ENCODE measurements around the gene PDPN.

The PDPN gene

GRCh38 chr1:13581446-13581845 is 2.2 kb upstream of the PDPN start:
- no peak for TF ChIP-seq USF1 (IDR thresholded peaks at IDR 0.05)
- no peak for TF ChIP-seq MAX (IDR thresholded peaks at IDR 0.05)
- no peak for TF ChIP-seq YY1 (IDR thresholded peaks at IDR 0.05; ENCODE audit: low read depth)
- no peak for TF ChIP-seq NFIC (IDR thresholded peaks at IDR 0.05)
- TF ChIP-seq TAF1 (IDR thresholded peaks at IDR 0.05; ENCODE audit: low read depth) = no peak
- no peak for TF ChIP-seq TCF12 (IDR thresholded peaks at IDR 0.05; ENCODE audit: low read depth)
- no peak for TF ChIP-seq CEBPB (IDR thresholded peaks at IDR 0.05)
- TF ChIP-seq CREB1 (IDR thresholded peaks at IDR 0.05; ENCODE audit: low read depth) = no peak
- no peak for TF ChIP-seq REST (IDR thresholded peaks at IDR 0.05; ENCODE audit: low read depth)
- TF ChIP-seq RAD21 (IDR thresholded peaks at IDR 0.05; ENCODE audit: low read depth) = no peak
- TF ChIP-seq FOXM1 (IDR thresholded peaks at IDR 0.05; ENCODE audit: borderline replicate concordance, low read depth) = no peak
- TF ChIP-seq EP300 (IDR thresholded peaks at IDR 0.05; ENCODE audit: borderline replicate concordance) = no peak
- TF ChIP-seq ZBTB7A (IDR thresholded peaks at IDR 0.05; ENCODE audit: low read depth) = no peak
- TF ChIP-seq TEAD4 (IDR thresholded peaks at IDR 0.05) = no peak
- TF ChIP-seq EGR1 (IDR thresholded peaks at IDR 0.05) = no peak

- TF ChIP-seq RAD21 (IDR thresholded peaks at IDR 0.05; ENCODE audit: low read depth) = no peak
These were observed 754 bp upstream of the PDPN start for GRCh38 chr1:13582713-13583443.

GRCh38 chr1:13583966-13584791 is 547 bp downstream of the PDPN start:
- TF ChIP-seq USF1 (IDR thresholded peaks at IDR 0.05) (no peak), REST (IDR thresholded peaks at IDR 0.05; ENCODE audit: low read depth) (no peak), TAF1 (IDR thresholded peaks at IDR 0.05; ENCODE audit: low read depth) (no peak), FOXM1 (IDR thresholded peaks at IDR 0.05; ENCODE audit: borderline replicate concordance, low read depth) (no peak), EP300 (IDR thresholded peaks at IDR 0.05; ENCODE audit: borderline replicate concordance) (no peak), TCF12 (IDR thresholded peaks at IDR 0.05; ENCODE audit: low read depth) (no peak), TEAD4 (IDR thresholded peaks at IDR 0.05) (no peak), MAX (IDR thresholded peaks at IDR 0.05) (no peak), CEBPB (IDR thresholded peaks at IDR 0.05) (no peak), RAD21 (IDR thresholded peaks at IDR 0.05; ENCODE audit: low read depth) (no peak), NFIC (IDR thresholded peaks at IDR 0.05) (no peak), EGR1 (IDR thresholded peaks at IDR 0.05) (no peak), CREB1 (IDR thresholded peaks at IDR 0.05; ENCODE audit: low read depth) (no peak), ZBTB7A (IDR thresholded peaks at IDR 0.05; ENCODE audit: low read depth) (no peak), YY1 (IDR thresholded peaks at IDR 0.05; ENCODE audit: low read depth) (no peak)

- TF ChIP-seq YY1 (IDR thresholded peaks at IDR 0.05; ENCODE audit: low read depth) = no peak
- TF ChIP-seq TEAD4 (IDR thresholded peaks at IDR 0.05) = no peak
These were observed 1.4 kb downstream of the PDPN start for GRCh38 chr1:13584876-13585611.

GRCh38 chr1:13585612-13585991 is 2.0 kb downstream of the PDPN start:
- TF ChIP-seq EGR1 (IDR thresholded peaks at IDR 0.05) (no peak), YY1 (IDR thresholded peaks at IDR 0.05; ENCODE audit: low read depth) (no peak), NFIC (IDR thresholded peaks at IDR 0.05) (no peak), FOXM1 (IDR thresholded peaks at IDR 0.05; ENCODE audit: borderline replicate concordance, low read depth) (no peak), MAX (IDR thresholded peaks at IDR 0.05) (no peak), REST (IDR thresholded peaks at IDR 0.05; ENCODE audit: low read depth) (no peak), TAF1 (IDR thresholded peaks at IDR 0.05; ENCODE audit: low read depth) (no peak)

Data from Ishikawa (cell line).